Measurements from ENCODE around the gene C1GALT1C1. TPM values are rescaled to one million over a fixed set of nuclear protein-coding genes. Genes with fewer than 3 reads are reported as not detected.
A peak's percentile ranks its signal among the peaks of the same experiment; 100 is the strongest.

The C1GALT1C1 gene
- total RNA-seq, 4 donors from 2014 or later: 6.5 to 13.5 (median 10.2) TPM

GRCh38 chrX:120604361-120604782 lies 25.5 kb downstream of the C1GALT1C1 start:
- TF ChIP-seq POLR2A (IDR thresholded peaks at IDR 0.05) (no peak), CTCF (IDR thresholded peaks at IDR 0.05 in 4 of 5, conservative IDR thresholded peaks at IDR 0.05 in 1 of 5) (no peak)
- Histone ChIP-seq H3K36me3 (no peaks in the 10 kb centered on the region), H3K4me3 (peak overlapping the region; percentile 67 to 77 (median 68)), H3K27me3 (no peaks in the 10 kb centered on the region), H3K27ac (peak overlapping the region; percentile 84 to 94 (median 93)), H3K9me3 (no peaks in the 10 kb centered on the region), H3K4me1 (peaks cover 7 to 14% of the 10 kb centered on the region in 2 donors)
- intact Hi-C loops (cut with DNase I; ENCODE audit: low total_unique reads) (loop anchor here (1.0 kb wide), 2 partner anchors 25 to 43 kb away; no protein-coding TSS in a partner anchor), in situ Hi-C loops (cut with MboI; ENCODE audit: low sequenced_read_pairs in 4 of 4) (no loop called here)
- peak; percentile 7 to 33 for DNase-seq
- ATAC-seq: peak; percentile 63 to 85

- TF ChIP-seq CTCF (IDR thresholded peaks at IDR 0.05 in 4 of 5, conservative IDR thresholded peaks at IDR 0.05 in 1 of 5): no peak
- peak; percentile 66 to 69 for TF ChIP-seq POLR2A (IDR thresholded peaks at IDR 0.05)
- Histone ChIP-seq H3K27me3 (no peaks in the 10 kb centered on the region), H3K36me3 (no peaks in the 10 kb centered on the region), H3K4me3 (peak within 1 kb of the TSS; percentile 67 to 77 (median 68)), H3K27ac (peak within 1 kb of the TSS; percentile 84 to 94 (median 93)), H3K4me1 (peaks cover 7 to 14% of the 10 kb centered on the region in 2 donors), H3K9me3 (no peaks in the 10 kb centered on the region)
- intact Hi-C loops (cut with DNase I; ENCODE audit: low total_unique reads): loop anchor here (1.0 kb wide), 2 partner anchors 25 to 43 kb away; no protein-coding TSS in a partner anchor
- in situ Hi-C loops (cut with MboI; ENCODE audit: low sequenced_read_pairs in 4 of 4): no loop called here
- DNase-seq: peak; percentile 69 to 84
- peak; percentile 95 to 97 for ATAC-seq
Measured at GRCh38 chrX:120603707-120604360, 26.0 kb downstream of the C1GALT1C1 start, which contains the start of gene MCTS1. MCTS1 (plus strand) TSS chrX:120604101; CDS start chrX:120604237, 136 bp downstream.

- Histone ChIP-seq H3K9me3 (no peaks in the 10 kb centered on the region), H3K36me3 (no peaks in the 10 kb centered on the region), H3K27ac (no peak overlapping the region), H3K27me3 (no peaks in the 10 kb centered on the region), H3K4me3 (no peak overlapping the region), H3K4me1 (no peaks in the 10 kb centered on the region)
- no peak for DNase-seq
- in situ Hi-C loops (cut with MboI; ENCODE audit: low sequenced_read_pairs in 4 of 4) (no loop called here), intact Hi-C loops (cut with DNase I; ENCODE audit: low total_unique reads) (no loop called here)
- TF ChIP-seq CTCF (IDR thresholded peaks at IDR 0.05 in 4 of 5, conservative IDR thresholded peaks at IDR 0.05 in 1 of 5) (no peak), POLR2A (IDR thresholded peaks at IDR 0.05) (no peak)
- no peak for ATAC-seq
Measured at GRCh38 chrX:120585702-120586101, 44.2 kb downstream of the C1GALT1C1 start.

Other genes starting within 250 kb of the C1GALT1C1 start
- 100 to 1,000 TPM in 3 of 4 donors, 10 to 100 TPM in 1; 70.0 to 112 (median 110) TPM for gene LAMP2, start 160.8 kb downstream of the C1GALT1C1 start, total RNA-seq
- gene CUL4B, start 69.1 kb downstream of the C1GALT1C1 start, total RNA-seq: 10 to 100 TPM; 10.1 to 14.6 (median 11.9) TPM
- 10 to 100 TPM; 15.9 to 32.4 (median 26.0) TPM for gene MCTS1, start 26.0 kb downstream of the C1GALT1C1 start, total RNA-seq
- gene CT47B1, start 245.8 kb upstream of the C1GALT1C1 start, total RNA-seq: not detected

Measured in gastrocnemius medialis (tissue), 4 donors.